ENCODE data around the gene PLN.

- TF ChIP-seq EZH2 (IDR thresholded peaks at IDR 0.05; ENCODE audit: insufficient read depth, poor library complexity, severe bottlenecking) = no peak
- no peak for TF ChIP-seq EZH2phosphoT487 (IDR thresholded peaks at IDR 0.05; ENCODE audit: insufficient read depth, low read depth)
Measured at GRCh38 chr6:118596774-118597320, 48.8 kb downstream of the PLN start.
